GM23338 (cell line): Measurements from ENCODE around the gene LLPH. TPM values are rescaled to one million over a fixed set of nuclear protein-coding genes. Genes with fewer than 3 reads are reported as not detected.

Source experiments
- ATAC-seq: fragments of 200-7000 bp; cut with Tn5 transposase; 3 replicates; pipeline ENCODE4 v1.9.1; 2020
- DNase-seq: peaks from one replicate; pipeline ENCODE4 v3.0.0-alpha.2; 2015; ENCODE audit warnings: low spot score
- H2AFZ ChIP-seq: fragments of 200-600 bp; sonication (generic); 2 replicates; pipeline ENCODE4 v1.8.0; 2016; ENCODE audit warnings: antibody characterized with exemption, mild to moderate bottlenecking, moderate library complexity
- H3F3A ChIP-seq: fragments of 200-600 bp; sonication (generic); replicated peaks from 2 replicates; pipeline ENCODE4 v1.8.0; 2017; ENCODE audit warnings: antibody characterized with exemption, mixed run types, low read depth
- H3K27ac ChIP-seq: fragments of 200-600 bp; sonication (generic); 2 replicates; pipeline ENCODE4 v1.6.1; 2016; ENCODE audit warnings: low read depth
- H3K27me3 ChIP-seq: fragments of 200-600 bp; sonication (generic); 2 replicates; pipeline ENCODE4 v1.8.0; 2016; ENCODE audit warnings: mild to moderate bottlenecking, mixed run types, moderate library complexity; ENCODE audit not compliant: insufficient read depth
- H3K36me3 ChIP-seq: fragments of 200-600 bp; sonication (generic); 2 replicates; pipeline ENCODE4 v1.8.0; 2016; ENCODE audit warnings: mild to moderate bottlenecking; ENCODE audit not compliant: insufficient read depth
- H3K4me1 ChIP-seq: fragments of 200-600 bp; sonication (generic); 2 replicates; pipeline ENCODE4 v1.8.0; 2016; ENCODE audit warnings: mild to moderate bottlenecking, moderate library complexity; ENCODE audit not compliant: insufficient read depth
- H3K4me2 ChIP-seq: fragments of 200-600 bp; sonication (generic); 2 replicates; pipeline ENCODE4 v1.7.1; 2017; ENCODE audit warnings: mixed run types
- H3K4me3 ChIP-seq: fragments of 200-600 bp; sonication (generic); 2 replicates; pipeline ENCODE4 v1.6.1; 2016; ENCODE audit warnings: mixed run types
- H3K79me2 ChIP-seq: fragments of 200-600 bp; sonication (generic); replicated peaks from 2 replicates; pipeline ENCODE4 v1.8.0; 2017; ENCODE audit warnings: mild to moderate bottlenecking; ENCODE audit not compliant: insufficient read depth
- H3K9me2 ChIP-seq: fragments of 200-600 bp; sonication (generic); 2 replicates; pipeline ENCODE4 v1.8.0; 2017; ENCODE audit not compliant: insufficient read depth
- H4K20me1 ChIP-seq: fragments of 200-600 bp; sonication (generic); replicated peaks from 2 replicates; pipeline ENCODE4 v1.8.0; 2017; ENCODE audit warnings: mild to moderate bottlenecking; ENCODE audit not compliant: insufficient read depth
- H3K27ac Mint-ChIP-seq: 2 replicates; pipeline ENCODE4 v1.8.0; 2020; ENCODE audit warnings: inconsistent platforms, mild to moderate bottlenecking, moderate library complexity, mixed read lengths
- H3K27me3 Mint-ChIP-seq: 3 replicates; pipeline ENCODE4 v1.8.0; 2022; ENCODE audit warnings: low read depth, mild to moderate bottlenecking, moderate library complexity, mixed read lengths, inconsistent platforms; ENCODE audit not compliant: insufficient read depth, poor library complexity
- H3K36me3 Mint-ChIP-seq: 3 replicates; pipeline ENCODE4 v1.8.0; 2021; ENCODE audit warnings: low read depth, mild to moderate bottlenecking, inconsistent platforms, moderate library complexity, mixed read lengths
- H3K4me1 Mint-ChIP-seq: 3 replicates; pipeline ENCODE4 v1.8.0; 2020; ENCODE audit warnings: mild to moderate bottlenecking, inconsistent platforms, mixed read lengths
- H3K4me3 Mint-ChIP-seq: 3 replicates; pipeline ENCODE4 v1.8.0; 2021; ENCODE audit warnings: moderate library complexity, mild to moderate bottlenecking, inconsistent platforms, mixed read lengths
- H3K9me3 Mint-ChIP-seq: 3 replicates; pipeline ENCODE4 v1.8.0; 2020; ENCODE audit warnings: moderate library complexity, mild to moderate bottlenecking, inconsistent platforms, mixed read lengths
- CREB1 ChIP-seq: fragments of 250-450 bp; sonication (Bioruptor Pico); IDR thresholded peaks from 2 replicates; pipeline ENCODE4 v1.5.0; 2020; ENCODE audit warnings: low read depth, mild to moderate bottlenecking, moderate library complexity
- EZH2 ChIP-seq: fragments of 200-600 bp; sonication (generic); IDR thresholded peaks from one replicate; pipeline ENCODE4 v1.8.0; 2017; ENCODE audit warnings: antibody characterized with exemption, mild to moderate bottlenecking, low read depth; ENCODE audit not compliant: unreplicated experiment
- EZH2phosphoT487 ChIP-seq: fragments of 200-600 bp; sonication (generic); IDR thresholded peaks from one replicate; pipeline ENCODE4 v1.8.1; 2018; ENCODE audit warnings: antibody characterized with exemption; ENCODE audit not compliant: unreplicated experiment
- JUNB ChIP-seq: IDR thresholded peaks from one replicate; pipeline ENCODE4 v1.6.1; 2016; ENCODE audit warnings: antibody characterized with exemption; ENCODE audit not compliant: unreplicated experiment
- NANOG ChIP-seq: IDR thresholded peaks from 2 replicates; pipeline ENCODE4 v1.6.1; 2016; ENCODE audit warnings: antibody characterized with exemption, borderline replicate concordance
- POLR2AphosphoS5 ChIP-seq: IDR thresholded peaks from 2 replicates; pipeline ENCODE4 v1.6.1; 2016; ENCODE audit warnings: antibody characterized with exemption, low read depth
- ZNF114 ChIP-seq: fragments of 250-450 bp; sonication (Bioruptor Pico); IDR thresholded peaks from 2 replicates; pipeline ENCODE4 v1.5.0; 2020; ENCODE audit warnings: mild to moderate bottlenecking, moderate library complexity
- ZNF331 ChIP-seq: fragments of 250-450 bp; sonication (Bioruptor Pico); IDR thresholded peaks from 2 replicates; pipeline ENCODE4 v1.5.0; 2020; ENCODE audit warnings: low read depth, mild to moderate bottlenecking, moderate library complexity
- polyA plus RNA-seq: library from polyadenylated mRNA; unstranded; fragments of >200 nt; fragmentation: Nextera tagmentation; extraction: Ambion mirVana; gene quantifications from 2 replicates; pipeline ENCODE4 v1.2.1, GENCODE V29; 2016
- total RNA-seq: library from RNA; depleted of rRNA; stranded (reverse); fragments of >200 nt; shearing (Covaris generic); gene quantifications from 2 replicates; pipeline ENCODE4 v1.2.3, GENCODE V29; 2014
- TF ChIP-seq, protein P1 (sequence below): fragments of 250-450 bp; sonication (Bioruptor Pico); IDR thresholded peaks from 2 replicates; pipeline ENCODE4 v1.5.0; 2020; ENCODE audit warnings: mild to moderate bottlenecking, moderate library complexity
- TF ChIP-seq, protein P2 (sequence below): IDR thresholded peaks from one replicate; pipeline ENCODE4 v1.6.1; 2018; ENCODE audit warnings: antibody characterized with exemption; ENCODE audit not compliant: unreplicated experiment
- TF ChIP-seq, protein P3 (sequence below), 2 experiments: fragments of 200-600 bp in 1 of 2; sonication (generic) in 1 of 2; conservative IDR thresholded peaks; 2 replicates each; pipeline versions ENCODE4 v1.5.1 to v1.6.1; 2016 to 2017; ENCODE audit warnings: antibody characterized with exemption in 2 of 2, low read depth in 2 of 2, mild to moderate bottlenecking in 2 of 2, moderate library complexity in 1 of 2

The LLPH gene
- total and polyA plus RNA-seq, 2 experiments from 2014 or later: 10.7 to 56.6 TPM

DNA sequence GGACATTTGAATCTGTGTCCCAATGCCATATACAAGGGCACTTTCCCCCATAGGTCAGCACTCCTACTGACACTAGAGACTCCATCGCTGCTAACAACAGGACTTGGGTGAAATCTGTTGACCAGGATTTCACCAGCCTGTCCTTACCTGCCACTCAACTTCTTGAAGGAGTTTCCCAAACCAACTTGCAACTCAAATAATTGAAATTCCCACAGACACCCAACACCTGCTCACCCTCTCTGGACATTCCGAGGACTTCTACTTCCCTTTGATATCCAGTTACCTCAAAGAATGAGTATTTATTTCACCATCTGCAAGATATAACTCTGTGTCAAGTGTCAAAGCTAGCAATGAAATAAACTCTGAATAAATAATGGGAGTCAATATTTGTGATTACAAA lies 44.6 kb downstream of the LLPH start (continued):
- TF ChIP-seq, protein P1, sequence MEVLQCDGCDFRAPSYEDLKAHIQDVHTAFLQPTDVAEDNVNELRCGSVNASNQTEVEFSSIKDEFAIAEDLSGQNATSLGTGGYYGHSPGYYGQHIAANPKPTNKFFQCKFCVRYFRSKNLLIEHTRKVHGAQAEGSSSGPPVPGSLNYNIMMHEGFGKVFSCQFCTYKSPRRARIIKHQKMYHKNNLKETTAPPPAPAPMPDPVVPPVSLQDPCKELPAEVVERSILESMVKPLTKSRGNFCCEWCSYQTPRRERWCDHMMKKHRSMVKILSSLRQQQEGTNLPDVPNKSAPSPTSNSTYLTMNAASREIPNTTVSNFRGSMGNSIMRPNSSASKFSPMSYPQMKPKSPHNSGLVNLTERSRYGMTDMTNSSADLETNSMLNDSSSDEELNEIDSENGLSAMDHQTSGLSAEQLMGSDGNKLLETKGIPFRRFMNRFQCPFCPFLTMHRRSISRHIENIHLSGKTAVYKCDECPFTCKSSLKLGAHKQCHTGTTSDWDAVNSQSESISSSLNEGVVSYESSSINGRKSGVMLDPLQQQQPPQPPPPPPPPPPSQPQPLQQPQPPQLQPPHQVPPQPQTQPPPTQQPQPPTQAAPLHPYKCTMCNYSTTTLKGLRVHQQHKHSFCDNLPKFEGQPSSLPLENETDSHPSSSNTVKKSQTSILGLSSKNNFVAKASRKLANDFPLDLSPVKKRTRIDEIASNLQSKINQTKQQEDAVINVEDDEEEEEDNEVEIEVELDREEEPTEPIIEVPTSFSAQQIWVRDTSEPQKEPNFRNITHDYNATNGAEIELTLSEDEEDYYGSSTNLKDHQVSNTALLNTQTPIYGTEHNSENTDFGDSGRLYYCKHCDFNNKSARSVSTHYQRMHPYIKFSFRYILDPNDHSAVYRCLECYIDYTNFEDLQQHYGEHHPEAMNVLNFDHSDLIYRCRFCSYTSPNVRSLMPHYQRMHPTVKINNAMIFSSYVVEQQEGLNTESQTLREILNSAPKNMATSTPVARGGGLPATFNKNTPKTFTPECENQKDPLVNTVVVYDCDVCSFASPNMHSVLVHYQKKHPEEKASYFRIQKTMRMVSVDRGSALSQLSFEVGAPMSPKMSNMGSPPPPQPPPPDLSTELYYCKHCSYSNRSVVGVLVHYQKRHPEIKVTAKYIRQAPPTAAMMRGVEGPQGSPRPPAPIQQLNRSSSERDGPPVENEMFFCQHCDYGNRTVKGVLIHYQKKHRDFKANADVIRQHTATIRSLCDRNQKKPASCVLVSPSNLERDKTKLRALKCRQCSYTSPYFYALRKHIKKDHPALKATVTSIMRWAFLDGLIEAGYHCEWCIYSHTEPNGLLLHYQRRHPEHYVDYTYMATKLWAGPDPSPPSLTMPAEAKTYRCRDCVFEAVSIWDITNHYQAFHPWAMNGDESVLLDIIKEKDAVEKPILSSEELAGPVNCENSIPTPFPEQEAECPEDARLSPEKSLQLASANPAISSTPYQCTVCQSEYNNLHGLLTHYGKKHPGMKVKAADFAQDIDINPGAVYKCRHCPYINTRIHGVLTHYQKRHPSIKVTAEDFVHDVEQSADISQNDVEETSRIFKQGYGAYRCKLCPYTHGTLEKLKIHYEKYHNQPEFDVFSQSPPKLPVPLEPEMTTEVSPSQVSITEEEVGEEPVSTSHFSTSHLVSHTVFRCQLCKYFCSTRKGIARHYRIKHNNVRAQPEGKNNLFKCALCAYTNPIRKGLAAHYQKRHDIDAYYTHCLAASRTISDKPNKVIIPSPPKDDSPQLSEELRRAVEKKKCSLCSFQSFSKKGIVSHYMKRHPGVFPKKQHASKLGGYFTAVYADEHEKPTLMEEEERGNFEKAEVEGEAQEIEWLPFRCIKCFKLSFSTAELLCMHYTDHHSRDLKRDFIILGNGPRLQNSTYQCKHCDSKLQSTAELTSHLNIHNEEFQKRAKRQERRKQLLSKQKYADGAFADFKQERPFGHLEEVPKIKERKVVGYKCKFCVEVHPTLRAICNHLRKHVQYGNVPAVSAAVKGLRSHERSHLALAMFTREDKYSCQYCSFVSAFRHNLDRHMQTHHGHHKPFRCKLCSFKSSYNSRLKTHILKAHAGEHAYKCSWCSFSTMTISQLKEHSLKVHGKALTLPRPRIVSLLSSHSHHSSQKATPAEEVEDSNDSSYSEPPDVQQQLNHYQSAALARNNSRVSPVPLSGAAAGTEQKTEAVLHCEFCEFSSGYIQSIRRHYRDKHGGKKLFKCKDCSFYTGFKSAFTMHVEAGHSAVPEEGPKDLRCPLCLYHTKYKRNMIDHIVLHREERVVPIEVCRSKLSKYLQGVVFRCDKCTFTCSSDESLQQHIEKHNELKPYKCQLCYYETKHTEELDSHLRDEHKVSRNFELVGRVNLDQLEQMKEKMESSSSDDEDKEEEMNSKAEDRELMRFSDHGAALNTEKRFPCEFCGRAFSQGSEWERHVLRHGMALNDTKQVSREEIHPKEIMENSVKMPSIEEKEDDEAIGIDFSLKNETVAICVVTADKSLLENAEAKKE (CRISPR knock-in tag): no peak
- TF ChIP-seq POLR2AphosphoS5 (no peak), EZH2 (no peak), EZH2phosphoT487 (no peak), NANOG (no peak)

DNA sequence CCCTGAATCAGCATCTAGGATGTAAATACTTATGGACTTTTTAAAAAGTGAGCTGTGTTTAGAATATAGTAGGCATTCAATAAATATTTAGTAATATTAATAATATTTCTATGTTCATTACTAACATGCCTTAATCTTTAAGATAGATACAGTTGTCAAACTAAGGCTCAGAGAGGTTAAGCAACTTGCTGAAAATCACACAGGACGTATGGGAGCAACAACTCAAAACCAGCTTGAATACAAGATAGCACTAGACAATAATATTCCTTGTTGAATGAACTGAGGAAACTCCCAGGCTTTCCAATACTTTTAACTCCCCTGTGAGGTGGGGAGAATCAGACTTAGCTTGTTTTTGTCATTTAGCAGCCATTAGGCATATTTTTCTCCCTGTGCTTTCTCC lies 45.3 kb downstream of the LLPH start:
- Mint-ChIP-seq H3K36me3 (no peaks in the 10 kb centered on the region), H3K4me3 (no peak overlapping the region), H3K4me1 (no peaks in the 10 kb centered on the region; the same call in 2 of the 3 replicates), H3K27ac (no peak overlapping the region), H3K9me3 (peaks cover 3% of the 10 kb centered on the region; the same call in 1 of the 3 replicates), H3K27me3 (peaks cover 2% of the 10 kb centered on the region)
- Histone ChIP-seq H3K27ac (no peak overlapping the region), H3K9me2 (no peaks in the 10 kb centered on the region), H4K20me1 (no peaks in the 10 kb centered on the region), H2AFZ (no peak overlapping the region), H3K27me3 (no peaks in the 10 kb centered on the region), H3K4me3 (no peak overlapping the region), H3K79me2 (no peaks in the 10 kb centered on the region), H3F3A (no peaks in the 10 kb centered on the region), H3K4me2 (no peak overlapping the region), H3K36me3 (no peaks in the 10 kb centered on the region), H3K4me1 (no peaks in the 10 kb centered on the region)
- DNase-seq (no peak), ATAC-seq (no peak)
- TF ChIP-seq NANOG: no peak
- TF ChIP-seq, protein P2, sequence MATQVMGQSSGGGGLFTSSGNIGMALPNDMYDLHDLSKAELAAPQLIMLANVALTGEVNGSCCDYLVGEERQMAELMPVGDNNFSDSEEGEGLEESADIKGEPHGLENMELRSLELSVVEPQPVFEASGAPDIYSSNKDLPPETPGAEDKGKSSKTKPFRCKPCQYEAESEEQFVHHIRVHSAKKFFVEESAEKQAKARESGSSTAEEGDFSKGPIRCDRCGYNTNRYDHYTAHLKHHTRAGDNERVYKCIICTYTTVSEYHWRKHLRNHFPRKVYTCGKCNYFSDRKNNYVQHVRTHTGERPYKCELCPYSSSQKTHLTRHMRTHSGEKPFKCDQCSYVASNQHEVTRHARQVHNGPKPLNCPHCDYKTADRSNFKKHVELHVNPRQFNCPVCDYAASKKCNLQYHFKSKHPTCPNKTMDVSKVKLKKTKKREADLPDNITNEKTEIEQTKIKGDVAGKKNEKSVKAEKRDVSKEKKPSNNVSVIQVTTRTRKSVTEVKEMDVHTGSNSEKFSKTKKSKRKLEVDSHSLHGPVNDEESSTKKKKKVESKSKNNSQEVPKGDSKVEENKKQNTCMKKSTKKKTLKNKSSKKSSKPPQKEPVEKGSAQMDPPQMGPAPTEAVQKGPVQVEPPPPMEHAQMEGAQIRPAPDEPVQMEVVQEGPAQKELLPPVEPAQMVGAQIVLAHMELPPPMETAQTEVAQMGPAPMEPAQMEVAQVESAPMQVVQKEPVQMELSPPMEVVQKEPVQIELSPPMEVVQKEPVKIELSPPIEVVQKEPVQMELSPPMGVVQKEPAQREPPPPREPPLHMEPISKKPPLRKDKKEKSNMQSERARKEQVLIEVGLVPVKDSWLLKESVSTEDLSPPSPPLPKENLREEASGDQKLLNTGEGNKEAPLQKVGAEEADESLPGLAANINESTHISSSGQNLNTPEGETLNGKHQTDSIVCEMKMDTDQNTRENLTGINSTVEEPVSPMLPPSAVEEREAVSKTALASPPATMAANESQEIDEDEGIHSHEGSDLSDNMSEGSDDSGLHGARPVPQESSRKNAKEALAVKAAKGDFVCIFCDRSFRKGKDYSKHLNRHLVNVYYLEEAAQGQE: no peak
- TF ChIP-seq ZNF114 (CRISPR knock-in tag): no peak
- no peak for TF ChIP-seq EZH2phosphoT487
- TF ChIP-seq, protein P3, sequence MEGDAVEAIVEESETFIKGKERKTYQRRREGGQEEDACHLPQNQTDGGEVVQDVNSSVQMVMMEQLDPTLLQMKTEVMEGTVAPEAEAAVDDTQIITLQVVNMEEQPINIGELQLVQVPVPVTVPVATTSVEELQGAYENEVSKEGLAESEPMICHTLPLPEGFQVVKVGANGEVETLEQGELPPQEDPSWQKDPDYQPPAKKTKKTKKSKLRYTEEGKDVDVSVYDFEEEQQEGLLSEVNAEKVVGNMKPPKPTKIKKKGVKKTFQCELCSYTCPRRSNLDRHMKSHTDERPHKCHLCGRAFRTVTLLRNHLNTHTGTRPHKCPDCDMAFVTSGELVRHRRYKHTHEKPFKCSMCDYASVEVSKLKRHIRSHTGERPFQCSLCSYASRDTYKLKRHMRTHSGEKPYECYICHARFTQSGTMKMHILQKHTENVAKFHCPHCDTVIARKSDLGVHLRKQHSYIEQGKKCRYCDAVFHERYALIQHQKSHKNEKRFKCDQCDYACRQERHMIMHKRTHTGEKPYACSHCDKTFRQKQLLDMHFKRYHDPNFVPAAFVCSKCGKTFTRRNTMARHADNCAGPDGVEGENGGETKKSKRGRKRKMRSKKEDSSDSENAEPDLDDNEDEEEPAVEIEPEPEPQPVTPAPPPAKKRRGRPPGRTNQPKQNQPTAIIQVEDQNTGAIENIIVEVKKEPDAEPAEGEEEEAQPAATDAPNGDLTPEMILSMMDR (conservative IDR thresholded peaks at IDR 0.05; ENCODE audit: low read depth in 2 of 2): no peak
- no peak for TF ChIP-seq CREB1 (CRISPR knock-in tag)
- TF ChIP-seq EZH2: no peak
- TF ChIP-seq POLR2AphosphoS5: no peak
- TF ChIP-seq JUNB: no peak
- TF ChIP-seq ZNF331: no peak
